HG03139 (cell line): ENCODE measurements around the gene RASGRF1.

Source experiments
- ATAC-seq: cut with Tn5 transposase; IDR thresholded peaks from one replicate; pipeline ENCODE4 v1.9.1; 2021; ENCODE audit not compliant: unreplicated experiment

RASGRF1 gene

DNA sequence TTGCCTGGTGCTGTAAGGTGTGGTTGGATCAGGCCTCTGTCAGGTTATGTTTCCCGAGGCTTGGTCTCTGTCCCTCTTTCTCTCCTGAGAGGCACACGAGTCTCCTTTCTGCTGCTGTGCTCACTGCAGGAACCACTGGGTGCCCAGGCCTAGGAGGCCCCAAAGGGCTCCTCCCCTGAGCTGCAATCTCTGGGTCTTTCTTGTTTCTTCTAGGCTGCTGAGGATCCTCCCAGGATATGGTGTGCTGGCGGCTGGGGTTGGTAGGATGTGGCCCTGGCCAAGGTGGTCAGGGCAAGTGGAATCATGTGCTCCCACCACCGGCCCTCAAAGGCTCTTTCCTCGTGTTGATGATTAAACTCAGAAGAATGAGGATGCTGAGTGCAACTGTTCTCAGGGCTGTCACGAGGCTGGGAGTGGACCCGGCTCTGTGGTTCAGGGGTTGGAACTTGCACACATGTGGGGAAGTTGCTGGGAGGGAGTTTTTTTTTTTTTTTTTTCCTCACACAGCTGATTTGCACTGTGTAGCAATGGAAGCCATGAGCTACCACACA lies 102.1 kb downstream of the RASGRF1 start:
- no peak for ATAC-seq

DNA sequence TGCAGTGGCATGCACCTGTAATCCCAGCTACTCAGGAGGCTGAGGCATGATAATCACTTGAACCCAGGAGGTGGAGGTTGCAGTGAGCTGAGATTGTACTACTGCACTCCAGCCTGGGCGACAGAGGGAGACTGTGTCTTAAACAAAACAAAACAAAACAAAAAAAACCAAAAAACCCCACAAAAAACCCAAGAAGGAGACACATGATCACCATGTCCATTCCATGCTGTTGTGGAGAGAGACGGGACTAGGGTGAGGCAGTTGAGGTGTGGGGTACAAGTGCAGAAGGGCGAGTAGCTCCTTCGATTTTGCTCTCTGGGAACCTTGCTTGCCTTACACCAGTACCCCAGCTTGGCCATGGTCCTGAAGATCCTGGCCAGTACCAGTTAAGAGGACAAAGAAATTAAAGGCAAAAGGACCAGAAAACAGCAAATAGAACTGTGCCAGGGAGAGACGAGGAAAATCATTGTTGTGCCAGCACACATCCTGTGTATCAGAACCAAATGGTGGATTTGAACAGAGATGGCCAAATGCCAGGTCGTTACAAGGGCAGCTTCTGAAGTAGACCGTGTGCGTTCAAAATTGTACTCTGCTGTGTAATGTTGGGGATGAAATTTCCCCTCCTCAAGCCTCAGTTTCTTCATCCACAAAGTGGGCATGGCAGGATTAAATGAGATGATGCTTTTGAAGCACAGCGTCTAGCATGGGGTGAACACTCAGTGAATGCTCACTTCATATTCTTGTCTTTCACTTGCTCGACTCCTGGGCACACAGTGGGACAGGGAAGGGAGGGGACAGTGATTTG lies 102.8 kb downstream of the RASGRF1 start:
- no peak for ATAC-seq

GRCh38 chr15:78985859-78986475 lies 104.6 kb downstream of the RASGRF1 start:
- no peak for ATAC-seq

GRCh38 chr15:78984041-78984440 lies 106.5 kb downstream of the RASGRF1 start:
- ATAC-seq: no peak

- no peak for ATAC-seq
Measured at GRCh38 chr15:78983146-78983918, 107.2 kb downstream of the RASGRF1 start.

DNA sequence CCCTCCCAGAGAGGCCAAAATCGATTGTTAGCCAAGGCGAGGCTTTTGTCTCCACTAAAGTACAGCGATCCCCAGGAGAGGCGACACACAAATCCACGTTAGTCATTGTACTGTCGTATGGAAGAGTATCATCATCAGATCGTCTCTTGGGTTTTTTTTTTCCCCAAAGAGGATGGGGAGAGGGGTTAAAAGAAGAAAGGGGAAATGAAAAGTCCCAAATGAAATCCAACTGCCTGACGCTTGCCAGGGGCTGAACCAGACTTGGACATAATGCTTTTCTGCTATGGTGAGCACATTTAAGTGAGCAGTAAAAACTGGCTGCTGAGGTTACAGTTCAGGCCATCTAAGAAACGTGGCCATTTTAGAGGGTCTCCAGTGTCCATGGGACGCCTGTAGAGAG lies 107.8 kb downstream of the RASGRF1 start:
- ATAC-seq: no peak

DNA sequence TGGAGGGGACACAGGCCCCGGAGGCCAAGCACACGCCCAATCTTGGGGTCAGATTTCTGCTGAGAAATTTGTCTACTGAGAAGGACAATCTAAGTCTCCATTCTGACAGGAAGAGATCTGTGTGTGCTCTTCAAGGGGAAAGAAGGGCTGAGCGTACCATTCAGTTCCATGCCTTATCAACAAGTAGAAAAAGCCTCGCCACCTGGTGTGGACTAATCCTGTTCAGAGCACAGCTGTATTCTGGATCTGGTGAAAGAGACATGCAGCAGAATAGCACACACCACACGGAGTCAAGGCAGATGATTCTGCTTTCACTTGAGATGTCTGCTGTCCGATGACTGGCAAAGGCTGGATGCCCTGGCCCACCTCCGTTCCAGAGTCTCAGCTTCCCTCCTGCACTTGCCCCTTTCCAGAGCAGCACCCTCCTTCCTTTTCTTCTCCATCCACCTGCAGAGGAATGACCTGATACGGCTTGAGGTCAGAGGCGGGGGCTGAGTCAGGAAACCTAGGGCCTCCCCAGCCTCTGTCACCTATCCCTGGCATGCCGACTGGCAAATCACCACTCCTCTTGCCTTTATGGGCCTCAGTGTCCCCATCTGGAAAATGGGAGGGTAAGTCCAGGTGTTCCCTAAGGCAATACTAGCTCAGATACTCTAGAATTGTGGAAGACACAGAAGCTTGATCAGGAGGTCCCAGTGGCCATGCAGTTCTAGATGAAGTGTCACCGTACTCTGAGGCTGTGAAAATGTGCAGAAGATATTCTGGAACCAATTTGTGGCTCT lies 108.9 kb downstream of the RASGRF1 start:
- ATAC-seq: no peak

GRCh38 chr15:78979456-78980320 lies 110.9 kb downstream of the RASGRF1 start:
- ATAC-seq: no peak

GRCh38 chr15:78978601-78979179 lies 111.9 kb downstream of the RASGRF1 start:
- ATAC-seq: no peak

- ATAC-seq: peak; percentile 14
Measured at GRCh38 chr15:78977591-78978347, 112.8 kb downstream of the RASGRF1 start.

DNA sequence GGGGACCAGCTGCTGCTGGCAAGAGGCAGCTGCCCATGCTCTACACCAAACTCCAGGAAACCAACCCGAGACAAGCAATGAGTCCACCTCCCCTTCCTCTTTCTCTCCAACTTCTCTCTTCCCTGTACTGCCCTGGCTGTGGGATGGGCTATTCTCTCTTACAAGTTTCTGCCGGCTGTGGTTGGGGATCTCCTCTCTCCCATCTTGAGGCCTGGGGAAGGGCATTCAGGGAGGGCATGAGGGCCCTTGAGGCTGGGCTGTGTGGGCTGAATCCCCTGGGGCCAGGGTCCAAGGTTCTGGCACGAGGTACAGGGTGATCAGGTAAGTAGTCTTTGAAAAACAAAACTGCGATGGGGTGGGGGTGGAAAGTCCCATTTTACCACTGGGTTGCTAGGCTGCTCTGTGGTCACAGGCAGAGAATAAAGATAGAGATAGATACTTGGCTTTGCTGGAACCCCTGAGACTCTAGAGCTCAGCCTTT lies 113.4 kb downstream of the RASGRF1 start:
- peak; percentile 65 for ATAC-seq

- ATAC-seq: peak; percentile 5
Measured at GRCh38 chr15:78976691-78977090, 113.9 kb downstream of the RASGRF1 start.

DNA sequence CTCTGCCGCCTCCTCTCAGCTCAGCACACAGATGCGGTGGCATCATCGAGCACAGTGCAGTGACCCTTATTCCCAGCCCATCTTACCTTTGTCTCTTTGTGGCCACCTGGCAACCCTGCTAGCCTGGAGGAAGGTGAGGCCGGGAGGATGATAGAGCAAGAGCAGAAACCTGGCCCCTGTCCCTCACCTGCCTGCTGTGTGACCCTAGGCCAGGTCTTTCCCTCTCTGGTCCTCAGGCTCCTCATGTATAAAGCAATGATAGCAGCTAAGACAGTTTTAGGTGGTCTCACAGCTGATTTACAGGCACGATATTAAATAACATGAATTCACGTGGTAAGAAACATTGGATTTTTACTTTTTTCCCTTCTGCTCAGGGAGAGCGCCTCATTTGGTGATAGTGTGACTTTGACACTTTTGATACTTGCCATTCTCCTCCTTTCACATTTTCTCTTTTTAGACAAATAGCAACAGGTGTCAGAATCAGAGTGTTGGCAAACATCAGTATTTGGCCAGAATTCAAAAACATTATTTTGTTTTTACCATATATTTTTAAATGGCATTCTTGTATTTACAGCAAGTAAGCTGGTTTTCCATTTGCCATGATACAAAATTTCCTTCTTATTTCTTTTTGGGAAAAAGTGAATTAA lies 116.2 kb downstream of the RASGRF1 start:
- ATAC-seq: no peak

DNA sequence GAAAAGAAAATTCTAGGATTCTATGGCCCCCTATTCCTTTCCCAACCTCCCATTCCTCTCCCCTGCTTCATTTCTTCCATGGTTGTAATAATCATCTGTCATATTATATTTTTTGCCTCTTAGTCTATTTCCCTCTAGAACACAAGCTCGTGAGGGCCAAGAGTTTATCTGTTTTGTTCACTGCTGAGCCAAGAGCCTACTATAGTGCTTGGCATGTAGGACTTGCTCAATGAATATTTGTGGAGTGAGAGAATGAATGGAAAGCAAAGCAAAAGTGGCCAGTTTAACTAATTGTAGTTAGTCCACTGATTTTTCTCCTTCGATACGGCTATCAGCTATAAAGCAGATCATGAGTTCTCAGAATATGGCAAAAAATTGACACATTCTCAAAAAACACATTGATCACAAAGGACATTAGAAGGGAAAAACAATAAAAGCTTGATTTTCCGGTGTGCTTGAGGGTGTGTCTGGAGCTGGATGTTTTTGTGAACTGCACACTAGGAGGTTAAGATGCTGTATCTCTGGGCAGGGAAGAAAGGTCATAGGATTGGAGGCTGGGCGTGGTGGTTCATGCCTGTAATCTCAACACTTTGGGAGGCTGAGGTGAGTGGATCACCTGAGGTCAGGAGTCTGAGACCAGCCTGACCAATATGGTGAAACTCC lies 120.8 kb downstream of the RASGRF1 start:
- ATAC-seq: no peak

DNA sequence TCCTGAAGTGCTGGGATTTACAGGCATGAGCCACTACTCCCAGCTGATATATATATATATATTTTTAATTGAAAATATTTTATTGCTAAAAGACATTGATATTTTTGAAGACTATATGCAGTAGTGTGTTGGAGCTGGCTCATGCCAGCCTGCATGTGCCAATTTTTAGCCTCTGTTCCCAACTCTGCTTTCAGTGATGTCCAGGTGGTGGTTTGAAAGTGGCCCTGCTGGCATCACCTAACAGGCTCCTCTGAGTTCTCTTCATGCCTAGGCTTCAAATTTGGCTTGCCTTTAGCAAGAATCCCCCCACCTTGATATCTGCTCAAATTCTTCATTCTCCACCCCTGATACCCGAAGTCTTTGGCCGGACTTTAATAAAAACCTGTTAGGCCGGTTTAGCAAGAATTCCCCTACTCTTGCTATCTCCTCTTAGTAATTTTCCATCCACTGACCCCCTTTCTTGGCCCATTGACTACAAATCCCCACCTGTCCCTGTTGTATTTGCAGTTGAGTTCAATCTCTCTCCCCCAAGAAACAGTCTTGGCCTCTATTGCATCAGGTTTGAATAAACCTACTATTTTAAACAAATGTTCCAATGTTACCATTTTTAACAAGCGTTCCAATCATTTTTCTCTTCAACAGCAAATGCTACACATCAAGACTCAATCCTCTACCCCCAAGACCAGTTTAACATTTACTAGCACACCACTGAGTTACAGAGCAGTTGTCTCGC lies 121.9 kb downstream of the RASGRF1 start:
- no peak for ATAC-seq

DNA sequence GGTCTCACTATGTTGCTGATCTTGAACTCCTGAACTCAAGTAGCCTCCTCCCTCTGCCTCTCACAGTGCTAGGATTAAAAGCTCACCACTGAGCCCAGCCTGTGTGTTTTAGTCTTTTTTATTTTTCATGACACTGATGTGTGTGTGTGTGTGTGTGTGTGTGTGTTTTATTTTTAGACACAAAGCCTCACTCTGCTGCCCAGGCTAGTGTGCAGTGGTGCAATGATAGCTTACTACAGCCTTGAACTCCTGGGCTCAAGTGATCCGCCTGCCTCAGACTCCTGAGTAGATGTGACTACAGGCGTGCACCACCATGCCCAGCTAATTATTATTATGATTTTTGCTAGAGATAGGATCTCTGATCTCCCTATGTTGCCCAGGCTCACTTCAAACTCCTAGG lies 122.5 kb downstream of the RASGRF1 start:
- ATAC-seq: no peak

GRCh38 chr15:78960308-78960707 lies 130.3 kb downstream of the RASGRF1 start:
- no peak for ATAC-seq
